Effector memory CD4-positive, alpha-beta T cell (primary cell): ENCODE measurements around the gene SSTR5.

Source experiments
- DNase-seq, 3 donors: peaks; one replicate each; pipeline ENCODE4 v3.0.0-alpha.2; 2020
- H3K27ac ChIP-seq: 2 replicates; pipeline ENCODE4 v1.7.0; 2013; ENCODE audit warnings: mild to moderate bottlenecking, low read length, moderate library complexity; ENCODE audit not compliant: insufficient read depth, poor library complexity, severe bottlenecking
- H3K27me3 ChIP-seq: replicated peaks from 2 replicates; pipeline ENCODE4 v1.7.0; 2013; ENCODE audit warnings: mild to moderate bottlenecking, low read length; ENCODE audit not compliant: insufficient read depth, control insufficient read depth, poor library complexity, severe bottlenecking
- H3K36me3 ChIP-seq: 2 replicates; pipeline ENCODE4 v1.7.0; 2013; ENCODE audit warnings: mild to moderate bottlenecking, low read length, moderate library complexity; ENCODE audit not compliant: control insufficient read depth, insufficient read depth
- H3K4me1 ChIP-seq: 2 replicates; pipeline ENCODE4 v1.7.0; 2013; ENCODE audit warnings: low read length, mild to moderate bottlenecking; ENCODE audit not compliant: control insufficient read depth, insufficient read depth, poor library complexity, severe bottlenecking
- H3K4me3 ChIP-seq: 2 replicates; pipeline ENCODE4 v1.7.0; 2013; ENCODE audit warnings: low read length, low read depth, mild to moderate bottlenecking; ENCODE audit not compliant: insufficient read depth, poor library complexity, severe bottlenecking
- H3K9me3 ChIP-seq: 2 replicates; pipeline ENCODE4 v1.7.0; 2013; ENCODE audit warnings: mild to moderate bottlenecking, low read length, moderate library complexity; ENCODE audit not compliant: control insufficient read depth

SSTR5 gene

GRCh38 chr16:1038932-1039331 lies 33.6 kb upstream of the SSTR5 start:
- no peak for DNase-seq
- H3K4me3 ChIP-seq: no peak overlapping the region
- no peaks in the 10 kb centered on the region for H3K4me1 ChIP-seq
- H3K27ac ChIP-seq: no peak overlapping the region
- no peaks in the 10 kb centered on the region for H3K27me3 ChIP-seq
- no peaks in the 10 kb centered on the region for H3K36me3 ChIP-seq
- H3K9me3 ChIP-seq: no peaks in the 10 kb centered on the region

- no peaks in the 10 kb centered on the region for H3K36me3 ChIP-seq
- no peaks in the 10 kb centered on the region for H3K9me3 ChIP-seq
- no peak overlapping the region for H3K4me3 ChIP-seq
- no peaks in the 10 kb centered on the region for H3K4me1 ChIP-seq
- H3K27ac ChIP-seq: no peak overlapping the region
- no peaks in the 10 kb centered on the region for H3K27me3 ChIP-seq
- DNase-seq: no peak
These were observed 32.8 kb upstream of the SSTR5 start for GRCh38 chr16:1039762-1040161.

- Histone ChIP-seq H3K36me3 (no peaks in the 10 kb centered on the region), H3K27me3 (no peaks in the 10 kb centered on the region), H3K9me3 (no peaks in the 10 kb centered on the region), H3K27ac (no peak overlapping the region), H3K4me1 (no peaks in the 10 kb centered on the region), H3K4me3 (no peak overlapping the region)
- DNase-seq: no peak
These were observed 32.2 kb upstream of the SSTR5 start for GRCh38 chr16:1040346-1040745.

- Histone ChIP-seq H3K27me3 (no peaks in the 10 kb centered on the region), H3K4me1 (no peaks in the 10 kb centered on the region), H3K36me3 (no peaks in the 10 kb centered on the region), H3K27ac (no peak overlapping the region), H3K9me3 (no peaks in the 10 kb centered on the region), H3K4me3 (no peak overlapping the region)
- no peak for DNase-seq
These were observed 30.4 kb upstream of the SSTR5 start for GRCh38 chr16:1042049-1042744.

- H3K4me1 ChIP-seq: no peaks in the 10 kb centered on the region
- no peaks in the 10 kb centered on the region for H3K9me3 ChIP-seq
- H3K36me3 ChIP-seq: no peaks in the 10 kb centered on the region
- no peak overlapping the region for H3K27ac ChIP-seq
- no peak overlapping the region for H3K4me3 ChIP-seq
- no peaks in the 10 kb centered on the region for H3K27me3 ChIP-seq
- DNase-seq: no peak
These were observed 29.7 kb upstream of the SSTR5 start for GRCh38 chr16:1042866-1043265.

- no peaks in the 10 kb centered on the region for H3K27me3 ChIP-seq
These were observed 28.6 kb upstream of the SSTR5 start for GRCh38 chr16:1043881-1044451.

GRCh38 chr16:1044460-1045309 lies 27.9 kb upstream of the SSTR5 start:
- Histone ChIP-seq H3K4me3 (no peak overlapping the region), H3K36me3 (no peaks in the 10 kb centered on the region), H3K9me3 (no peaks in the 10 kb centered on the region), H3K27me3 (no peaks in the 10 kb centered on the region), H3K4me1 (peaks cover 2% of the 10 kb centered on the region), H3K27ac (no peak overlapping the region)
- DNase-seq: no peak

More at GRCh38 chr16:1043881-1044451, 28.6 kb upstream of the SSTR5 start:
- no peaks in the 10 kb centered on the region for H3K9me3 ChIP-seq
- H3K4me3 ChIP-seq: no peak overlapping the region
- peaks cover 2% of the 10 kb centered on the region for H3K4me1 ChIP-seq
- DNase-seq: no peak
- H3K36me3 ChIP-seq: no peaks in the 10 kb centered on the region
- no peak overlapping the region for H3K27ac ChIP-seq

- no peak overlapping the region for H3K4me3 ChIP-seq
- no peak for DNase-seq
- H3K36me3 ChIP-seq: no peaks in the 10 kb centered on the region
- H3K4me1 ChIP-seq: peaks cover 2% of the 10 kb centered on the region
- no peaks in the 10 kb centered on the region for H3K9me3 ChIP-seq
- H3K27me3 ChIP-seq: no peaks in the 10 kb centered on the region
- H3K27ac ChIP-seq: no peak overlapping the region
These were observed 27.1 kb upstream of the SSTR5 start for GRCh38 chr16:1045310-1045992.

GRCh38 chr16:1045993-1046911 lies 26.3 kb upstream of the SSTR5 start:
- H3K27ac ChIP-seq: no peak overlapping the region
- H3K4me3 ChIP-seq: no peak overlapping the region
- peaks cover 2% of the 10 kb centered on the region for H3K4me1 ChIP-seq
- DNase-seq: no peak
- no peaks in the 10 kb centered on the region for H3K27me3 ChIP-seq
- H3K36me3 ChIP-seq: no peaks in the 10 kb centered on the region
- H3K9me3 ChIP-seq: no peaks in the 10 kb centered on the region
